Inferior parietal cortex (tissue), 1 donor: Measurements from ENCODE around the gene SLC35G1.

Experiments
- DNase-seq: peaks from one replicate; pipeline ENCODE4 v3.0.0-alpha.2; 2016; ENCODE audit errors: extremely low spot score

SLC35G1 gene

DNA sequence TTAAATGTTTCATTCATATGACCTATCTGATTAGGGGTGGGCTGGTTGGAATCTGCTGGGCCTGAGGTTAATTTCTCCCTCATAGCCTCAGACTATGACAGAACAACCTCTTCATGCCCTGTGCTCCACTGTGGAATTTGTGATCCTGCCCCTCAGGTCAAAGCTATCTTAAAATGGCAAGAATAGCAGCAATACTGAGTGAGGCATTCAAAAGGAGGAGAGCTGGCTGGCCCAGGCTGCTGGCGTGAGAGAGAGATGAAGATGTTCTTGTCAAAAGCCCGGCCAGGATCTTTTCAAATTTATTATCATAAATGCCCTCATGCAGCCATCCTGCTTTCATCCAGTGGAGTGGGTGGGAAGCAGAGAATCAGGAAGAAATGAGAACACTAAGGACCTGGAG lies 58.1 kb downstream of the SLC35G1 start:
- DNase-seq: no peak
